ENCODE data around the gene TNFAIP8L2. TPM values are rescaled to one million over a fixed set of nuclear protein-coding genes. Genes with fewer than 3 reads are reported as not detected.
"Not testable (repeated sequence)": the region's sequence is repeated elsewhere in the genome, so short reads cannot be mapped to it uniquely, and the experiment has no call there.

TNFAIP8L2 gene
- total RNA-seq, 1 donor from 2014 or later: 9.3 TPM

GRCh38 chr1:151198254-151199127, 42.0 kb downstream of the TNFAIP8L2 start, which contains the start of gene PIP5K1A:
Gene PIP5K1A (plus strand): TSS chr1:151198552. CDS start chr1:151198997, 445 bp downstream.
- peak; percentile 93 for ATAC-seq (ENCODE audit: low read depth)
- peaks cover 26% of the 10 kb centered on the region for H3K36me3 Mint-ChIP-seq (ENCODE audit: low read depth)
- no peaks in the 10 kb centered on the region for H3K27me3 Mint-ChIP-seq
- peak within 1 kb of the TSS; percentile 98 for H3K27ac Mint-ChIP-seq
- no peaks in the 10 kb centered on the region for H3K9me3 Mint-ChIP-seq
- ChIA-PET POLR2A (interaction anchor here (0.6 to 1.7 kb wide), 13 partner anchors 9 to 834 kb away, joined by 3 to 29 read pairs (median 4); partner anchors contain the start of genes LYSMD1, PSMD4, RPRD2 and SCNM1), CTCF (no interaction called here)
- DNase-seq: peak; percentile 94
- intact Hi-C loops (cut with micrococcal nuclease): loop anchor here (1.0 to 10.0 kb wide), 9 partner anchors 8 to 796 kb away; partner anchors contain the start of genes ARNT, C2CD4D, PI4KB and PSMB4
- peaks cover 47% of the 10 kb centered on the region for H3K4me1 Mint-ChIP-seq
- no peak for TF ChIP-seq CTCF (IDR thresholded peaks at IDR 0.05)
- peak within 1 kb of the TSS; percentile 99 for H3K4me3 Mint-ChIP-seq

- Mint-ChIP-seq H3K4me1 (peaks cover 50% of the 10 kb centered on the region), H3K36me3 (ENCODE audit: low read depth) (peaks cover 35% of the 10 kb centered on the region), H3K4me3 (peak overlapping the region; percentile 99), H3K27me3 (no peaks in the 10 kb centered on the region), H3K27ac (peak overlapping the region; percentile 98), H3K9me3 (no peaks in the 10 kb centered on the region)
- ChIA-PET POLR2A (interaction anchor here (0.6 to 1.7 kb wide), 4 partner anchors 10 to 67 kb away, joined by 3 to 29 read pairs (median 5); partner anchors contain the start of genes LYSMD1, PSMD4, SCNM1 and VPS72), CTCF (no interaction called here)
- ATAC-seq (ENCODE audit: low read depth): no peak
- TF ChIP-seq CTCF (IDR thresholded peaks at IDR 0.05): no peak
- no peak for DNase-seq
- intact Hi-C loops (cut with micrococcal nuclease): loop anchor here (2.0 to 10.0 kb wide), 3 partner anchors 147 to 795 kb away; partner anchors contain the start of genes C2CD4D, RFX5 and S100A10
These were observed 43.6 kb downstream of the TNFAIP8L2 start for GRCh38 chr1:151199873-151200581.

GRCh38 chr1:151205381-151205965, 49.0 kb downstream of the TNFAIP8L2 start:
- ChIA-PET CTCF (interaction anchor here (0.9 kb wide), 1 partner anchor 135 kb away, joined by 3 read pairs; the partner anchor contains the start of gene GABPB2), POLR2A (interaction anchor here (0.6 to 1.5 kb wide), 2 partner anchors 9 to 16 kb away, joined by 3 read pairs; partner anchors contain the start of gene VPS72)
- intact Hi-C loops (cut with micrococcal nuclease); H3K4me3 Mint-ChIP-seq; H3K27me3 Mint-ChIP-seq; DNase-seq; H3K27ac Mint-ChIP-seq; H3K9me3 Mint-ChIP-seq; ATAC-seq (ENCODE audit: low read depth): not testable (repeated sequence)
- Mint-ChIP-seq H3K4me1 (peaks cover 17% of the 10 kb centered on the region), H3K36me3 (ENCODE audit: low read depth) (peaks cover 50% of the 10 kb centered on the region)

Other genes with a start within 250 kb of the TNFAIP8L2 start
- gene SETDB1, start 230.3 kb upstream of the TNFAIP8L2 start, total RNA-seq: 101 and 105 TPM in 2 replicates
- 95.5 and 106 TPM in 2 replicates for gene CERS2, start 181.8 kb upstream of the TNFAIP8L2 start, total RNA-seq
- gene ANXA9, start 174.4 kb upstream of the TNFAIP8L2 start, total RNA-seq: not detected in 2 replicates
- 8.9 and 10.7 TPM in 2 replicates for gene MINDY1, start 149.7 kb upstream of the TNFAIP8L2 start, total RNA-seq
- gene PRUNE1, start 148.2 kb upstream of the TNFAIP8L2 start, total RNA-seq: 12.9 and 14.2 TPM in 2 replicates
- gene BNIPL, start 120.1 kb upstream of the TNFAIP8L2 start, total RNA-seq: 1.00 and 1.2 TPM in 2 replicates
- gene C1orf56, start 108.9 kb upstream of the TNFAIP8L2 start, total RNA-seq: 2.4 and 2.5 TPM in 2 replicates
- gene CDC42SE1, start 97.0 kb upstream of the TNFAIP8L2 start, total RNA-seq: 139 and 148 TPM in 2 replicates
- gene MLLT11, start 96.3 kb upstream of the TNFAIP8L2 start, total RNA-seq: 0.59 and 0.67 TPM in 2 replicates
- gene GABPB2, start 85.9 kb upstream of the TNFAIP8L2 start, total RNA-seq: 13.8 and 17.4 TPM in 2 replicates
- gene SEMA6C, start 10.0 kb upstream of the TNFAIP8L2 start, total RNA-seq: 0.59 and 0.67 TPM in 2 replicates
- gene LYSMD1, start 9.3 kb downstream of the TNFAIP8L2 start, total RNA-seq: 4.9 and 5.4 TPM in 2 replicates
- 52.8 and 58.2 TPM in 2 replicates for gene SCNM1, start 9.5 kb downstream of the TNFAIP8L2 start, total RNA-seq
- 3.8 and 4.4 TPM in 2 replicates for gene TMOD4, start 19.3 kb downstream of the TNFAIP8L2 start, total RNA-seq
- 58.8 and 72.1 TPM in 2 replicates for gene VPS72, start 33.5 kb downstream of the TNFAIP8L2 start, total RNA-seq
- gene PIP5K1A, start 41.9 kb downstream of the TNFAIP8L2 start, total RNA-seq: 63.2 and 77.7 TPM in 2 replicates
- 189 and 201 TPM in 2 replicates for gene PSMD4, start 98.1 kb downstream of the TNFAIP8L2 start, total RNA-seq
- gene ZNF687, start 125.7 kb downstream of the TNFAIP8L2 start, total RNA-seq: 38.8 and 40.3 TPM in 2 replicates
- 112 and 113 TPM in 2 replicates for gene PI4KB, start 170.8 kb downstream of the TNFAIP8L2 start, total RNA-seq
- 222 and 262 TPM in 2 replicates for gene RFX5, start 190.6 kb downstream of the TNFAIP8L2 start, total RNA-seq
- gene SELENBP1, start 216.1 kb downstream of the TNFAIP8L2 start, total RNA-seq: not detected in 2 replicates
- gene PSMB4, start 242.9 kb downstream of the TNFAIP8L2 start, total RNA-seq: 310 and 330 TPM in 2 replicates

All from activated B cell treated with CpG ODN at 0.5 μM for 24 hours (primary cell).